WTC11 (cell line): ENCODE data around the gene EXOSC5.

Experiments used
- ATF3 ChIP-seq: sonication (generic); formaldehyde crosslinking; conservative IDR thresholded peaks from 2 replicates; pipeline ENCODE4 v1.8.1; 2022; ENCODE audit warnings: mild to moderate bottlenecking, missing genetic modification reagents
- CBFB ChIP-seq: sonication (generic); formaldehyde crosslinking; IDR thresholded peaks from 2 replicates; pipeline ENCODE4 v1.8.1; 2022; ENCODE audit warnings: mild to moderate bottlenecking, low read depth, missing genetic modification reagents
- CREB1 ChIP-seq: sonication (generic); formaldehyde crosslinking; IDR thresholded peaks from 2 replicates; pipeline ENCODE4 v1.8.0; 2023; ENCODE audit warnings: mild to moderate bottlenecking, missing genetic modification reagents
- E2F5 ChIP-seq: sonication (generic); formaldehyde crosslinking; IDR thresholded peaks from 2 replicates; pipeline ENCODE4 v1.8.1; 2022; ENCODE audit warnings: mild to moderate bottlenecking, moderate library complexity, missing genetic modification reagents
- ETV6 ChIP-seq: sonication (generic); formaldehyde crosslinking; IDR thresholded peaks from 2 replicates; pipeline ENCODE4 v1.8.1; 2022; ENCODE audit warnings: mild to moderate bottlenecking, missing genetic modification reagents
- GABPB1 ChIP-seq: sonication (generic); formaldehyde crosslinking; IDR thresholded peaks from 2 replicates; pipeline ENCODE4 v1.8.1; 2023; ENCODE audit warnings: mild to moderate bottlenecking, missing genetic modification reagents
- GRHL2 ChIP-seq: fragments of 250-450 bp; sonication (Bioruptor Pico); IDR thresholded peaks from 2 replicates; pipeline ENCODE4 v1.8.0; 2022; ENCODE audit warnings: mild to moderate bottlenecking, moderate library complexity; ENCODE audit not compliant: insufficient replicate concordance, severe bottlenecking
- NR3C1 ChIP-seq: sonication (generic); formaldehyde crosslinking; conservative IDR thresholded peaks from 2 replicates; pipeline ENCODE4 v1.8.1; 2023; ENCODE audit warnings: low read depth, mild to moderate bottlenecking, missing genetic modification reagents
- SP1 ChIP-seq: sonication (generic); formaldehyde crosslinking; conservative IDR thresholded peaks from 2 replicates; pipeline ENCODE4 v1.8.1; 2022; ENCODE audit warnings: missing genetic modification reagents
- ZNF263 ChIP-seq: sonication (generic); formaldehyde crosslinking; IDR thresholded peaks from 2 replicates; pipeline ENCODE4 v1.8.1; 2022; ENCODE audit warnings: low read depth, mild to moderate bottlenecking, moderate library complexity, missing genetic modification reagents
- ZNF416 ChIP-seq: fragments of 250-450 bp; sonication (Bioruptor Pico); IDR thresholded peaks from 2 replicates; pipeline ENCODE4 v1.9.0; 2021; ENCODE audit warnings: mild to moderate bottlenecking, inconsistent platforms
- TF ChIP-seq, protein P1 (sequence below): fragments of 200-600 bp; IDR thresholded peaks from 2 replicates; pipeline ENCODE4 v1.8.0; 2022; ENCODE audit warnings: antibody characterized with exemption
- TF ChIP-seq, protein P2 (sequence below): sonication (generic); formaldehyde crosslinking; IDR thresholded peaks from 2 replicates; pipeline ENCODE4 v1.8.0; 2023; ENCODE audit warnings: mild to moderate bottlenecking, missing genetic modification reagents
- TF ChIP-seq, protein P3 (sequence below): sonication (generic); formaldehyde crosslinking; conservative IDR thresholded peaks from 2 replicates; pipeline ENCODE4 v1.8.1; 2023; ENCODE audit warnings: mild to moderate bottlenecking, low read depth, missing genetic modification reagents, moderate library complexity

GRCh38 chr19:41392775-41393174 is 4.4 kb downstream of the EXOSC5 start:
- TF ChIP-seq E2F5 (CRISPR knock-in tag) (no peak), GABPB1 (CRISPR knock-in tag) (no peak), ZNF263 (CRISPR knock-in tag) (no peak), ZNF416 (no peak), CBFB (CRISPR knock-in tag) (no peak), CREB1 (CRISPR knock-in tag) (no peak), GRHL2 (CRISPR knock-in tag) (no peak), NR3C1 (CRISPR knock-in tag) (no peak), SP1 (no peak), ATF3 (CRISPR knock-in tag) (no peak), ETV6 (CRISPR knock-in tag) (no peak)
- TF ChIP-seq, protein P1, sequence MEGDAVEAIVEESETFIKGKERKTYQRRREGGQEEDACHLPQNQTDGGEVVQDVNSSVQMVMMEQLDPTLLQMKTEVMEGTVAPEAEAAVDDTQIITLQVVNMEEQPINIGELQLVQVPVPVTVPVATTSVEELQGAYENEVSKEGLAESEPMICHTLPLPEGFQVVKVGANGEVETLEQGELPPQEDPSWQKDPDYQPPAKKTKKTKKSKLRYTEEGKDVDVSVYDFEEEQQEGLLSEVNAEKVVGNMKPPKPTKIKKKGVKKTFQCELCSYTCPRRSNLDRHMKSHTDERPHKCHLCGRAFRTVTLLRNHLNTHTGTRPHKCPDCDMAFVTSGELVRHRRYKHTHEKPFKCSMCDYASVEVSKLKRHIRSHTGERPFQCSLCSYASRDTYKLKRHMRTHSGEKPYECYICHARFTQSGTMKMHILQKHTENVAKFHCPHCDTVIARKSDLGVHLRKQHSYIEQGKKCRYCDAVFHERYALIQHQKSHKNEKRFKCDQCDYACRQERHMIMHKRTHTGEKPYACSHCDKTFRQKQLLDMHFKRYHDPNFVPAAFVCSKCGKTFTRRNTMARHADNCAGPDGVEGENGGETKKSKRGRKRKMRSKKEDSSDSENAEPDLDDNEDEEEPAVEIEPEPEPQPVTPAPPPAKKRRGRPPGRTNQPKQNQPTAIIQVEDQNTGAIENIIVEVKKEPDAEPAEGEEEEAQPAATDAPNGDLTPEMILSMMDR = no peak
- TF ChIP-seq, protein P2, sequence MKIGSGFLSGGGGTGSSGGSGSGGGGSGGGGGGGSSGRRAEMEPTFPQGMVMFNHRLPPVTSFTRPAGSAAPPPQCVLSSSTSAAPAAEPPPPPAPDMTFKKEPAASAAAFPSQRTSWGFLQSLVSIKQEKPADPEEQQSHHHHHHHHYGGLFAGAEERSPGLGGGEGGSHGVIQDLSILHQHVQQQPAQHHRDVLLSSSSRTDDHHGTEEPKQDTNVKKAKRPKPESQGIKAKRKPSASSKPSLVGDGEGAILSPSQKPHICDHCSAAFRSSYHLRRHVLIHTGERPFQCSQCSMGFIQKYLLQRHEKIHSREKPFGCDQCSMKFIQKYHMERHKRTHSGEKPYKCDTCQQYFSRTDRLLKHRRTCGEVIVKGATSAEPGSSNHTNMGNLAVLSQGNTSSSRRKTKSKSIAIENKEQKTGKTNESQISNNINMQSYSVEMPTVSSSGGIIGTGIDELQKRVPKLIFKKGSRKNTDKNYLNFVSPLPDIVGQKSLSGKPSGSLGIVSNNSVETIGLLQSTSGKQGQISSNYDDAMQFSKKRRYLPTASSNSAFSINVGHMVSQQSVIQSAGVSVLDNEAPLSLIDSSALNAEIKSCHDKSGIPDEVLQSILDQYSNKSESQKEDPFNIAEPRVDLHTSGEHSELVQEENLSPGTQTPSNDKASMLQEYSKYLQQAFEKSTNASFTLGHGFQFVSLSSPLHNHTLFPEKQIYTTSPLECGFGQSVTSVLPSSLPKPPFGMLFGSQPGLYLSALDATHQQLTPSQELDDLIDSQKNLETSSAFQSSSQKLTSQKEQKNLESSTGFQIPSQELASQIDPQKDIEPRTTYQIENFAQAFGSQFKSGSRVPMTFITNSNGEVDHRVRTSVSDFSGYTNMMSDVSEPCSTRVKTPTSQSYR (CRISPR knock-in tag) = no peak
- TF ChIP-seq, protein P3, sequence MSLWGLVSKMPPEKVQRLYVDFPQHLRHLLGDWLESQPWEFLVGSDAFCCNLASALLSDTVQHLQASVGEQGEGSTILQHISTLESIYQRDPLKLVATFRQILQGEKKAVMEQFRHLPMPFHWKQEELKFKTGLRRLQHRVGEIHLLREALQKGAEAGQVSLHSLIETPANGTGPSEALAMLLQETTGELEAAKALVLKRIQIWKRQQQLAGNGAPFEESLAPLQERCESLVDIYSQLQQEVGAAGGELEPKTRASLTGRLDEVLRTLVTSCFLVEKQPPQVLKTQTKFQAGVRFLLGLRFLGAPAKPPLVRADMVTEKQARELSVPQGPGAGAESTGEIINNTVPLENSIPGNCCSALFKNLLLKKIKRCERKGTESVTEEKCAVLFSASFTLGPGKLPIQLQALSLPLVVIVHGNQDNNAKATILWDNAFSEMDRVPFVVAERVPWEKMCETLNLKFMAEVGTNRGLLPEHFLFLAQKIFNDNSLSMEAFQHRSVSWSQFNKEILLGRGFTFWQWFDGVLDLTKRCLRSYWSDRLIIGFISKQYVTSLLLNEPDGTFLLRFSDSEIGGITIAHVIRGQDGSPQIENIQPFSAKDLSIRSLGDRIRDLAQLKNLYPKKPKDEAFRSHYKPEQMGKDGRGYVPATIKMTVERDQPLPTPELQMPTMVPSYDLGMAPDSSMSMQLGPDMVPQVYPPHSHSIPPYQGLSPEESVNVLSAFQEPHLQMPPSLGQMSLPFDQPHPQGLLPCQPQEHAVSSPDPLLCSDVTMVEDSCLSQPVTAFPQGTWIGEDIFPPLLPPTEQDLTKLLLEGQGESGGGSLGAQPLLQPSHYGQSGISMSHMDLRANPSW (CRISPR knock-in tag) = no peak
